H1 (cell line): ENCODE measurements around the gene OTOS. TPM values are rescaled to one million over a fixed set of nuclear protein-coding genes. Genes with fewer than 3 reads are reported as not detected.

Source experiments
- BCL11A ChIP-seq, 2 experiments: IDR thresholded peaks; one replicate each; pipeline ENCODE4 v1.6.1; 2011; ENCODE audit warnings: low read depth in 2 of 2, low read length in 2 of 2, mild to moderate bottlenecking in 2 of 2
- GABPA ChIP-seq: IDR thresholded peaks from 2 replicates; pipeline ENCODE4 v1.6.1; 2011; ENCODE audit warnings: mild to moderate bottlenecking, low read length, moderate library complexity, borderline replicate concordance; ENCODE audit not compliant: insufficient read depth
- KDM1A ChIP-seq: fragments of 200-600, 300-600 bp; sonication (generic); IDR thresholded peaks from 2 replicates; pipeline ENCODE4 v1.7.1; 2016; ENCODE audit warnings: mild to moderate bottlenecking, low read length, borderline replicate concordance
- NRF1 ChIP-seq: IDR thresholded peaks from 2 replicates; pipeline ENCODE4 v1.6.1; 2011; ENCODE audit warnings: mild to moderate bottlenecking, low read depth, low read length, improper control_type of control experiment
- RBBP5 ChIP-seq: IDR thresholded peaks from 2 replicates; pipeline ENCODE4 v1.7.1; 2012; ENCODE audit warnings: low read depth, mild to moderate bottlenecking, inconsistent platforms, low read length, moderate library complexity, borderline replicate concordance
- RFX5 ChIP-seq: IDR thresholded peaks from 2 replicates; pipeline ENCODE4 v1.6.1; 2011; ENCODE audit warnings: low read depth, low read length, improper control_type of control experiment, borderline replicate concordance
- RXRA ChIP-seq: IDR thresholded peaks from 2 replicates; pipeline ENCODE4 v1.6.1; 2011; ENCODE audit warnings: low read depth, mild to moderate bottlenecking, low read length, moderate library complexity; ENCODE audit not compliant: insufficient read depth
- SIX5 ChIP-seq: IDR thresholded peaks from 2 replicates; pipeline ENCODE4 v1.6.1; 2011; ENCODE audit warnings: mild to moderate bottlenecking, low read depth, low read length
- polyA plus RNA-seq, 7 experiments: library from polyadenylated mRNA; depleted of rRNA in 3 of 7; stranded (reverse) in 5 of 7; unstranded in 2 of 7; fragments of >200 nt in 5 of 7; fragments of 200-250 nt in 2 of 7; gene quantifications; 1 replicate in 5 of 7; 2 replicates in 1 of 7; 4 replicates in 1 of 7; pipeline versions ENCODE4 v1.2.1 to v1.2.3, GENCODE V29; 2011 to 2013; ENCODE audit warnings: missing spikeins in 2 of 7, mixed read lengths in 2 of 7
- total RNA-seq: library from RNA; stranded (reverse); fragmentation: NEBNext Ultra II Directional; extraction: Animal tissue kit (Norgen Biotek cat#: 25700); gene quantifications from 2 replicates; pipeline ENCODE4 v1.2.1, GENCODE V29; 2021
- TF ChIP-seq, protein P1 (sequence below): IDR thresholded peaks from 2 replicates; pipeline ENCODE4 v1.6.1; 2012; ENCODE audit warnings: inconsistent platforms
- TF ChIP-seq, protein P2 (sequence below): IDR thresholded peaks from 2 replicates; pipeline ENCODE4 v1.6.1; 2012; ENCODE audit warnings: inconsistent platforms

Gene OTOS
- total and polyA plus RNA-seq, 2 of the 8 experiments (the other 6 are each of a cell fraction or from before 2014, with no cell fraction given): 0.17 TPM; not detected in 1

DNA sequence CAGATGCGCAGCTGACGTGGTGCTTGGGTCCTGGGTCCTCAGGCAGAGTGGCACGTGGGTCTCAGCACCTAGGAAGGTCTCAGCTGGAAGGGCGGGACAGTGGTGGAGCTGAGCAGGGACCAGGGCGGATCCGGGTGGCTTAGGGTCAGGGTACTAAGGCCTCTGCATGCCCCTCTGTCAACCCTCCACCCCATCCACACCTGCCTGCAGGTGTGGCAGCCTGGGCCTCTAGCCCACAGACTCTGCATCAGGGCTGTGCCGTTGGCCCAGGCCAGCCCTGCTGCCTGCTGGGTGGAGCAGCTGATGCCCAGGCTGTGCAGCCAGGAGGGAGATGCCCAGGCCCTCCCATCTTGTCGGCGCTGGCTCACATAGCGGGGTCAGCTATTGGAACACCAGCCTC, 24.6 kb upstream of the OTOS start (continued):
- TF ChIP-seq, protein P1, sequence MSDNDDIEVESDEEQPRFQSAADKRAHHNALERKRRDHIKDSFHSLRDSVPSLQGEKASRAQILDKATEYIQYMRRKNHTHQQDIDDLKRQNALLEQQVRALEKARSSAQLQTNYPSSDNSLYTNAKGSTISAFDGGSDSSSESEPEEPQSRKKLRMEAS: no peak
- TF ChIP-seq, protein P2, sequence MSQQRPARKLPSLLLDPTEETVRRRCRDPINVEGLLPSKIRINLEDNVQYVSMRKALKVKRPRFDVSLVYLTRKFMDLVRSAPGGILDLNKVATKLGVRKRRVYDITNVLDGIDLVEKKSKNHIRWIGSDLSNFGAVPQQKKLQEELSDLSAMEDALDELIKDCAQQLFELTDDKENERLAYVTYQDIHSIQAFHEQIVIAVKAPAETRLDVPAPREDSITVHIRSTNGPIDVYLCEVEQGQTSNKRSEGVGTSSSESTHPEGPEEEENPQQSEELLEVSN: no peak
- TF ChIP-seq RFX5: no peak
- no peak for TF ChIP-seq NRF1
- no peak for TF ChIP-seq SIX5
- no peak for TF ChIP-seq BCL11A (IDR thresholded peaks at IDR 0.05; ENCODE audit: low read depth in 2 of 2, low read length in 2 of 2)
- no peak for TF ChIP-seq RXRA
- TF ChIP-seq KDM1A: no peak
- no peak for TF ChIP-seq GABPA
- no peak for TF ChIP-seq RBBP5
